Neural cell (in vitro differentiated cells): ENCODE results near the gene SPEM1. TPM values are rescaled to one million over a fixed set of nuclear protein-coding genes. Genes with fewer than 3 reads are reported as not detected.

ENCODE experiments used
- H2AFZ ChIP-seq: fragments of 200-600, 300-800 bp; sonication (generic), shearing (Covaris generic); 2 replicates; pipeline ENCODE4 v1.6.0; 2014; ENCODE audit warnings: low read depth, mild to moderate bottlenecking, antibody characterized with exemption, low read length, moderate library complexity
- H3F3A ChIP-seq: fragments of 200-600 bp; shearing (Covaris generic); 2 replicates; pipeline ENCODE4 v1.6.1; 2016; ENCODE audit warnings: mild to moderate bottlenecking, moderate library complexity, mixed read lengths, antibody characterized with exemption, low read length; ENCODE audit not compliant: insufficient read depth, poor library complexity, severe bottlenecking
- H3K27ac ChIP-seq: fragments of 200-600, 300-800 bp; sonication (generic), shearing (Covaris generic); 2 replicates; pipeline ENCODE4 v1.5.1; 2014; ENCODE audit warnings: mild to moderate bottlenecking, low read length, moderate library complexity
- H3K27me3 ChIP-seq: fragments of 300-800, 200-600 bp; sonication (generic), shearing (Covaris generic); 2 replicates; pipeline ENCODE4 v1.6.0; 2014; ENCODE audit warnings: mild to moderate bottlenecking, low read depth, low read length, moderate library complexity; ENCODE audit not compliant: insufficient read depth
- H3K36me3 ChIP-seq: fragments of 300-800, 200-600 bp; sonication (generic), shearing (Covaris generic); 2 replicates; pipeline ENCODE4 v1.5.1; 2014; ENCODE audit warnings: mild to moderate bottlenecking, antibody characterized with exemption, low read length, moderate library complexity; ENCODE audit not compliant: insufficient read depth
- H3K4me2 ChIP-seq: fragments of 300-800, 200-600 bp; sonication (generic), shearing (Covaris generic); 2 replicates; pipeline ENCODE4 v1.6.0; 2014; ENCODE audit warnings: mild to moderate bottlenecking, low read length
- H3K4me3 ChIP-seq: fragments of 300-800, 200-600 bp; sonication (generic), shearing (Covaris generic); 2 replicates; pipeline ENCODE4 v1.5.1; 2014; ENCODE audit warnings: mild to moderate bottlenecking, low read length, moderate library complexity
- H3K79me2 ChIP-seq: fragments of 200-600 bp; shearing (Covaris generic); replicated peaks from 2 replicates; pipeline ENCODE4 v1.6.0; 2014; ENCODE audit warnings: mild to moderate bottlenecking, low read length, moderate library complexity; ENCODE audit not compliant: insufficient read depth
- H3K9ac ChIP-seq: fragments of 300-800, 200-600 bp; sonication (generic), shearing (Covaris generic); 2 replicates; pipeline ENCODE4 v1.6.1; 2016; ENCODE audit warnings: mild to moderate bottlenecking, low read length, mixed read lengths
- H3K9me2 ChIP-seq: fragments of 200-600 bp; shearing (Covaris generic); 2 replicates; pipeline ENCODE4 v1.6.1; 2016; ENCODE audit warnings: mild to moderate bottlenecking, low read length, mixed read lengths; ENCODE audit not compliant: insufficient read depth
- H3K9me3 ChIP-seq: fragments of 200-600, 300-800 bp; sonication (generic), shearing (Covaris generic); 2 replicates; pipeline ENCODE4 v1.6.1; 2016; ENCODE audit warnings: mild to moderate bottlenecking, mixed run types, low read length, moderate library complexity, mixed read lengths
- H4K20me1 ChIP-seq: fragments of 200-600 bp; shearing (Covaris generic); 2 replicates; pipeline ENCODE4 v1.6.1; 2016; ENCODE audit warnings: mild to moderate bottlenecking, mixed run types; ENCODE audit not compliant: insufficient read depth
- EP300 ChIP-seq: fragments of 450-650 bp; conservative IDR thresholded peaks from 2 replicates; pipeline ENCODE4 v1.6.1; 2014; ENCODE audit warnings: antibody characterized with exemption, mild to moderate bottlenecking, moderate library complexity; ENCODE audit not compliant: poor library complexity, severe bottlenecking
- EZH2 ChIP-seq: fragments of 200-600, 300-800 bp; shearing (Covaris generic), sonication (generic); IDR thresholded peaks from 2 replicates; pipeline ENCODE4 v1.6.1; 2014; ENCODE audit warnings: antibody characterized with exemption, low read length, borderline replicate concordance, mild to moderate bottlenecking; ENCODE audit not compliant: insufficient read depth, poor library complexity, severe bottlenecking
- MXI1 ChIP-seq: fragments of 450-650 bp; conservative IDR thresholded peaks from 2 replicates; pipeline ENCODE4 v1.6.1; 2014; ENCODE audit warnings: antibody characterized with exemption, mild to moderate bottlenecking; ENCODE audit not compliant: poor library complexity, severe bottlenecking
- POLR2AphosphoS5 ChIP-seq: IDR thresholded peaks from 2 replicates; pipeline ENCODE4 v1.6.1; 2012
- RAD21 ChIP-seq: fragments of 450-650 bp; conservative IDR thresholded peaks from 2 replicates; pipeline ENCODE4 v1.6.1; 2014; ENCODE audit warnings: antibody characterized with exemption, mild to moderate bottlenecking, moderate library complexity
- REST ChIP-seq: IDR thresholded peaks from 2 replicates; pipeline ENCODE4 v1.6.1; 2012; ENCODE audit warnings: borderline replicate concordance
- SMC3 ChIP-seq: fragments of 450-650 bp; conservative IDR thresholded peaks from 2 replicates; pipeline ENCODE4 v1.6.1; 2014; ENCODE audit warnings: antibody characterized with exemption, mild to moderate bottlenecking, moderate library complexity; ENCODE audit not compliant: poor library complexity
- TAF1 ChIP-seq: IDR thresholded peaks from 2 replicates; pipeline ENCODE4 v1.6.1; 2012; ENCODE audit warnings: low read depth
- polyA plus RNA-seq: library from polyadenylated mRNA; depleted of rRNA; stranded (reverse); fragments of >200 nt; gene quantifications from 2 replicates; pipeline ENCODE4 v1.2.3, GENCODE V29; 2014
- TF ChIP-seq, protein P1 (sequence below): fragments of 450-650 bp; IDR thresholded peaks from 2 replicates; pipeline ENCODE4 v1.5.1; 2014; ENCODE audit warnings: antibody characterized with exemption, mild to moderate bottlenecking, moderate library complexity; ENCODE audit not compliant: poor library complexity, severe bottlenecking

SPEM1 gene
- polyA plus RNA-seq, 1 donor from 2014 or later, result not detected

DNA sequence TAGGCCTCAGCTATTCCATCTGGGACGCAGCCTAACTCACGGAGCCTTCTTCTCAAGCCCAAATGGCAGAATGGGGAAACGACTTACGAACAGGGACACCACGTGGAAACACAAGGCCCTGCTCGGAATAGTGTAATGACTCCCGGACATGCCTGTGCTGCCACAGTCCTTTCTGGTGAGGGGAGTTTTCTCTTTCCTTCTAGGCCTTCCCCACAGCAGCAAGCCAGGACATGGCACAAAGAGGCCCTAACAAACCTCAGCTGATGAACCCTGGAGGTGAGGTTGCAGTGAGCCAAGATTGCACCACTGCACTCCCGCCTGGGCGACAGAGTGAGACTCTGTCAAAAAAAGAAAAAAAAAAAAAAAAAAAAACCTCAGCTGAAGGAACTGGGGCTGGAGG lies 44.0 kb downstream of the SPEM1 start:
- H3F3A ChIP-seq, result no peaks in the 10 kb centered on the region
- no peak overlapping the region for H3K9ac ChIP-seq
- no peaks in the 10 kb centered on the region for H3K79me2 ChIP-seq
- H3K27ac ChIP-seq, result no peak overlapping the region
- H4K20me1 ChIP-seq, result no peaks in the 10 kb centered on the region
- TF ChIP-seq, protein P1, sequence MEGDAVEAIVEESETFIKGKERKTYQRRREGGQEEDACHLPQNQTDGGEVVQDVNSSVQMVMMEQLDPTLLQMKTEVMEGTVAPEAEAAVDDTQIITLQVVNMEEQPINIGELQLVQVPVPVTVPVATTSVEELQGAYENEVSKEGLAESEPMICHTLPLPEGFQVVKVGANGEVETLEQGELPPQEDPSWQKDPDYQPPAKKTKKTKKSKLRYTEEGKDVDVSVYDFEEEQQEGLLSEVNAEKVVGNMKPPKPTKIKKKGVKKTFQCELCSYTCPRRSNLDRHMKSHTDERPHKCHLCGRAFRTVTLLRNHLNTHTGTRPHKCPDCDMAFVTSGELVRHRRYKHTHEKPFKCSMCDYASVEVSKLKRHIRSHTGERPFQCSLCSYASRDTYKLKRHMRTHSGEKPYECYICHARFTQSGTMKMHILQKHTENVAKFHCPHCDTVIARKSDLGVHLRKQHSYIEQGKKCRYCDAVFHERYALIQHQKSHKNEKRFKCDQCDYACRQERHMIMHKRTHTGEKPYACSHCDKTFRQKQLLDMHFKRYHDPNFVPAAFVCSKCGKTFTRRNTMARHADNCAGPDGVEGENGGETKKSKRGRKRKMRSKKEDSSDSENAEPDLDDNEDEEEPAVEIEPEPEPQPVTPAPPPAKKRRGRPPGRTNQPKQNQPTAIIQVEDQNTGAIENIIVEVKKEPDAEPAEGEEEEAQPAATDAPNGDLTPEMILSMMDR, result no peak
- TF ChIP-seq REST, result no peak
- TF ChIP-seq EZH2, result no peak
- no peak for TF ChIP-seq SMC3
- no peak for TF ChIP-seq RAD21
- TF ChIP-seq EP300, result no peak
- no peak for TF ChIP-seq MXI1
- TF ChIP-seq TAF1, result no peak
- no peak for TF ChIP-seq POLR2AphosphoS5
- H2AFZ ChIP-seq, result no peak overlapping the region
- no peaks in the 10 kb centered on the region for H3K27me3 ChIP-seq
- H3K9me2 ChIP-seq, result no peaks in the 10 kb centered on the region
- H3K4me3 ChIP-seq, result no peak overlapping the region
- no peaks in the 10 kb centered on the region for H3K9me3 ChIP-seq
- H3K36me3 ChIP-seq, result no peaks in the 10 kb centered on the region
- no peak overlapping the region for H3K4me2 ChIP-seq

GRCh38 chr17:7465597-7466275 lies 45.6 kb downstream of the SPEM1 start:
- no peak overlapping the region for H3K4me2 ChIP-seq
- H3K79me2 ChIP-seq, result peaks cover 1% of the 10 kb centered on the region
- H2AFZ ChIP-seq, result no peak overlapping the region
- H3K27ac ChIP-seq, result no peak overlapping the region
- no peaks in the 10 kb centered on the region for H3K27me3 ChIP-seq
- H3F3A ChIP-seq, result no peaks in the 10 kb centered on the region
- no peaks in the 10 kb centered on the region for H3K36me3 ChIP-seq
- H4K20me1 ChIP-seq, result no peaks in the 10 kb centered on the region
- no peaks in the 10 kb centered on the region for H3K9me2 ChIP-seq
- no peak for TF ChIP-seq EZH2
- no peak overlapping the region for H3K4me3 ChIP-seq
- H3K9ac ChIP-seq, result no peak overlapping the region
- no peaks in the 10 kb centered on the region for H3K9me3 ChIP-seq

DNA sequence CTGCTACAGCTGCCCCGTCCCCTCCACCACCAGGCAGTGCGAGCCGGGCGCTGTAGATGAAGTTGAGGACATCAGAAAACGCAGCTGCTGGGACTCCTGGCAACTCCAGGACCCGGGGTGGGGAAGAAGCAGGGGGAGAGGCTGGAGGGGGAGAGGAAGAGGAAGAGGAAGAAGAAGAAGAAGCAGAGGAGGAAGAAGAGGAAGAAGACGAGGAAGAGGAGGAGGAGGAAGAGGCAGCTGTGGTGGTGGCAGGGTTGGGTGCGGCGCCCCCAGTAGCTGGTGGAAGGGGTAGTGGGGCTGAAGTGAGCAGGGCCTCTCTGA lies 46.2 kb downstream of the SPEM1 start:
- Histone ChIP-seq H3K79me2 (peaks cover 3% of the 10 kb centered on the region), H2AFZ (no peak overlapping the region), H3F3A (no peaks in the 10 kb centered on the region), H3K36me3 (no peaks in the 10 kb centered on the region), H3K4me2 (no peak overlapping the region), H3K9ac (no peak overlapping the region), H3K27me3 (no peaks in the 10 kb centered on the region), H3K27ac (no peak overlapping the region), H3K9me2 (no peaks in the 10 kb centered on the region), H3K9me3 (no peaks in the 10 kb centered on the region), H3K4me3 (no peak overlapping the region), H4K20me1 (no peaks in the 10 kb centered on the region)
- TF ChIP-seq MXI1 (no peak), REST (no peak), SMC3 (no peak), TAF1 (no peak), POLR2AphosphoS5 (no peak), EZH2 (no peak), RAD21 (no peak), EP300 (no peak)
- TF ChIP-seq, protein P1, result no peak
